PFSK-1 (cell line): ENCODE results near the gene GOLGA5.

Experiments
- FOXP2 ChIP-seq: optimal IDR thresholded peaks from 2 replicates; pipeline ENCODE3; 2011; ENCODE audit warnings: borderline replicate concordance, control low read depth, inconsistent platforms; ENCODE audit not compliant: insufficient read depth; ENCODE audit errors: extremely low read length, extremely low read depth
- POLR2AphosphoS5 ChIP-seq: IDR thresholded peaks from 2 replicates; pipeline ENCODE4 v1.6.1; 2012; ENCODE audit warnings: low read depth, mild to moderate bottlenecking, control low read depth, low read length, moderate library complexity
- SIN3A ChIP-seq: IDR thresholded peaks from 2 replicates; pipeline ENCODE4 v1.6.1; 2012; ENCODE audit warnings: mild to moderate bottlenecking, low read length, moderate library complexity, borderline replicate concordance; ENCODE audit not compliant: insufficient read depth
- TAF1 ChIP-seq: IDR thresholded peaks from 2 replicates; pipeline ENCODE4 v1.6.1; 2012; ENCODE audit warnings: low read length, control low read depth, borderline replicate concordance; ENCODE audit not compliant: insufficient read depth
- TF ChIP-seq, protein P1 (sequence below), 2 experiments: IDR thresholded peaks; 2 replicates each; pipeline versions ENCODE4 v1.6.1 to v1.8.0; 2011 to 2012; ENCODE audit warnings: low read depth in 2 of 2, low read length in 2 of 2, control low read depth in 1 of 2, inconsistent platforms in 1 of 2, mild to moderate bottlenecking in 1 of 2, moderate library complexity in 1 of 2; ENCODE audit not compliant: insufficient read depth in 1 of 2

GOLGA5 gene

DNA sequence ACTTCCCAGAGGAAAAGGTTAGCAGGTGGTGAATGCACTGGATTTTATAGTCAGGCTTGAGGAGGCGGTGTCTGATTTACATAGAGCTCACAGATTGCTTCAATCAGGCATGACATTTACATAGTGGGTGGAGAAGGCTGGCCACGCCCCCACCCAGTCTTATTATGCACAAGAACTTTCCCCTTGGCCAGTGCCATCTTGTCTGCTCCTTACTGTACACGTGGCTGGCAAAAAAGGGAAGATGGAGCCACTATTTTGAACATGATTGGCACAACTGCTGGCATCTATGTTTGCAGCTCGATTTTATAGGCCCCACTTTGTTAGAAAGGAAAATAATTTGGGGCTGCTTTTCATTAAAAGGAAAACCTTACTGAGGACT lies 34.8 kb upstream of the GOLGA5 start:
- no peak for TF ChIP-seq FOXP2
- TF ChIP-seq POLR2AphosphoS5: no peak
- no peak for TF ChIP-seq TAF1
- TF ChIP-seq, protein P1, sequence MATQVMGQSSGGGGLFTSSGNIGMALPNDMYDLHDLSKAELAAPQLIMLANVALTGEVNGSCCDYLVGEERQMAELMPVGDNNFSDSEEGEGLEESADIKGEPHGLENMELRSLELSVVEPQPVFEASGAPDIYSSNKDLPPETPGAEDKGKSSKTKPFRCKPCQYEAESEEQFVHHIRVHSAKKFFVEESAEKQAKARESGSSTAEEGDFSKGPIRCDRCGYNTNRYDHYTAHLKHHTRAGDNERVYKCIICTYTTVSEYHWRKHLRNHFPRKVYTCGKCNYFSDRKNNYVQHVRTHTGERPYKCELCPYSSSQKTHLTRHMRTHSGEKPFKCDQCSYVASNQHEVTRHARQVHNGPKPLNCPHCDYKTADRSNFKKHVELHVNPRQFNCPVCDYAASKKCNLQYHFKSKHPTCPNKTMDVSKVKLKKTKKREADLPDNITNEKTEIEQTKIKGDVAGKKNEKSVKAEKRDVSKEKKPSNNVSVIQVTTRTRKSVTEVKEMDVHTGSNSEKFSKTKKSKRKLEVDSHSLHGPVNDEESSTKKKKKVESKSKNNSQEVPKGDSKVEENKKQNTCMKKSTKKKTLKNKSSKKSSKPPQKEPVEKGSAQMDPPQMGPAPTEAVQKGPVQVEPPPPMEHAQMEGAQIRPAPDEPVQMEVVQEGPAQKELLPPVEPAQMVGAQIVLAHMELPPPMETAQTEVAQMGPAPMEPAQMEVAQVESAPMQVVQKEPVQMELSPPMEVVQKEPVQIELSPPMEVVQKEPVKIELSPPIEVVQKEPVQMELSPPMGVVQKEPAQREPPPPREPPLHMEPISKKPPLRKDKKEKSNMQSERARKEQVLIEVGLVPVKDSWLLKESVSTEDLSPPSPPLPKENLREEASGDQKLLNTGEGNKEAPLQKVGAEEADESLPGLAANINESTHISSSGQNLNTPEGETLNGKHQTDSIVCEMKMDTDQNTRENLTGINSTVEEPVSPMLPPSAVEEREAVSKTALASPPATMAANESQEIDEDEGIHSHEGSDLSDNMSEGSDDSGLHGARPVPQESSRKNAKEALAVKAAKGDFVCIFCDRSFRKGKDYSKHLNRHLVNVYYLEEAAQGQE (IDR thresholded peaks at IDR 0.05; ENCODE audit: insufficient read depth in 1 of 2, low read depth in 2 of 2, low read length in 2 of 2): no peak
- TF ChIP-seq SIN3A: no peak

DNA sequence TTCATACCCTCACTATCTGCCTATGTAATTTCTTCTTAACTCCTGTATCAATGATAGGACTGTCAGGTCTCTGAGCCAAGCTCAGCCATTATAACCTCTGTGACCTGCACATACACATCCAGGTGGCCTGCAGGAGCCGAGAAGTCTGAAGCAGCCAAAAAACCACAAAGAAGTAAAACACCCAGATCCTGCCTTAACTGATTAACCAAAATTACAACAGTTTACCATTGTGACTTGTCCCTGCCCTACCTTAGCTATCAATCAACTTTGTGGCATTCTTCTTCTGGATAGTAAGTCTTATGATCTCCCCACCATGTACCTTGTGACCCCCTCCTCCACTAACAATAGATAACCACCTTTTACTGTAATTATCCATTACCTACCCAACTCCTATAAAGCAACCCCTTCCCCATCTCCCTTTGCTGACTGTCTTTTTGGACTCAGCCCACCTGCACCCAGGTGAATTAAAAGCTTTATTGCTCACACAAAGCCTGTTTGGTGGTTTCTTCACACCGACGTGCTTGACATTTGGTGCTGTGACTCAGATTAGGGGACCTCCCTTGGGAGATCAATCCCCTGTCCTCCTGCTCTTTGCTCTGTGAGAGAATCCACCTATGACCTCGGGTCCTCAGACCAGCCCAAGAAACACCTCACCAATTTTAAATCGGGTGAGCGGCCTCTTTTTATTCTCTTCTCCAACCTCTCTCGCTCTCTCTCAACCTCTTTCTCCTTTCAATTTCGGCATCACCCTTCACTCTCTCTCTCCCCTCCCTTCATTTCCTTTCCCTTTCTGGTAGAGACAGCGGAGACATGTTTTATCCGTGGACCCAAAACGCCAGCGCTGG lies 34.2 kb upstream of the GOLGA5 start:
- TF ChIP-seq POLR2AphosphoS5: no peak
- TF ChIP-seq, protein P1 (IDR thresholded peaks at IDR 0.05; ENCODE audit: insufficient read depth in 1 of 2, low read depth in 2 of 2, low read length in 2 of 2): no peak
- TF ChIP-seq FOXP2: no peak
- TF ChIP-seq SIN3A: no peak
- TF ChIP-seq TAF1: no peak

DNA sequence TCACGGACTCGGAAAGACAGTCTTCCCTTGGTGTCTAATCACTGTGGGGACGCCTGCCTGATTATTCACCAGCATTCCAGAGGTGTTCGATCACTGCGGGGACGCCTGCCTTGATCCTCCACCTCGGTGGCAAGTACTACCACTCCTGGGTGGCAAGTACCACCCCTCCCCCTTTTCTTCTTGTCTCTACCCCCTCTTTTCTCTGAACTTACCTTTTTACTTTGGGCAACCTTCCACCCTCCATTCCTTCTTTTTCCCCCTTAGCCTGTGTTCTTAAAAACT lies 33.6 kb upstream of the GOLGA5 start:
- no peak for TF ChIP-seq POLR2AphosphoS5
- TF ChIP-seq FOXP2: no peak
- TF ChIP-seq, protein P1 (IDR thresholded peaks at IDR 0.05; ENCODE audit: insufficient read depth in 1 of 2, low read depth in 2 of 2, low read length in 2 of 2): no peak
- TF ChIP-seq TAF1: no peak
- no peak for TF ChIP-seq SIN3A

DNA sequence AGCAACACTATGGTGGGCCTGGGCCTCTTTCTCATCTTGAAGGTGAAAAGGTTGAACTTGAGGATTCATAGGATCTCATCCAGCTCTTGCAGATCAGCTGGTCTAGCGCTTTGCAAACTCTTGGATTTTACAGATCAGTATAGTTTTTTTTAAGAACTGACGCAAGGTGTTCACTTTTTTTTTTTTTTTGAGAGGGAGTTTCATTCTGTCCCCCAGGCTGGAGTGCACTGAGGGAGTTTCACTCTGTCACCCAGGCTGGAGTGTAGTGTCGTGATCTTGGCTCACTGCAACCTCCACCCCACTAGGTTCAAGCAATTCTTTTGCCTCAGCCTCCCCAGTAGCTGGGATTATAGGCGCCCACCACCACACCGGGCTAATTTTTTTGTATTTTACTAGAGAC lies 25.3 kb upstream of the GOLGA5 start:
- no peak for TF ChIP-seq SIN3A
- TF ChIP-seq FOXP2: no peak
- TF ChIP-seq POLR2AphosphoS5: no peak
- TF ChIP-seq, protein P1 (IDR thresholded peaks at IDR 0.05; ENCODE audit: insufficient read depth in 1 of 2, low read depth in 2 of 2, low read length in 2 of 2): no peak
- no peak for TF ChIP-seq TAF1

DNA sequence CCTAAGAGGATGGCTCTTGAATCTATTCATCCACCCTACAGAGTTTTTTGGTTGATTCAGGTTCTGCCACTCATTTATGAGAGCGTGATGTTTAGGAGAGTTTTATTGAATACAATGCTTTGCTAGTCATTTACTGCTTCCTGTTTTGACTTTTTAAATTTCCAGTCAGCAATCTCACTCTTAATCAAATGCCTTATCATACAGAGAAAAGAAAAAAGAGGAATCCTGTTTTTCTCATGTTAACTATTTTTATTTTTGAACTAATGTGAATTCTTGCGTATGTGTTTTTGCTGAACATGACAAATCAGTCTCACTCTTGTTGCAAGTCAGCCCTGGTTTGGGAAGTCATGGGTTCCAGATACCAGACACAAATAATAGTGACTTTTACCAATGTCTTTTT lies 23.6 kb upstream of the GOLGA5 start:
- no peak for TF ChIP-seq TAF1
- TF ChIP-seq, protein P1 (IDR thresholded peaks at IDR 0.05; ENCODE audit: insufficient read depth in 1 of 2, low read depth in 2 of 2, low read length in 2 of 2): no peak
- TF ChIP-seq SIN3A: no peak
- no peak for TF ChIP-seq FOXP2
- TF ChIP-seq POLR2AphosphoS5: no peak
